ENCODE data around the gene CTNNA3. TPM values are rescaled to one million over a fixed set of nuclear protein-coding genes. Genes with fewer than 3 reads are reported as not detected.

The CTNNA3 gene
- total RNA-seq, 1 experiment from 2014 or later, result 0.32 TPM

DNA sequence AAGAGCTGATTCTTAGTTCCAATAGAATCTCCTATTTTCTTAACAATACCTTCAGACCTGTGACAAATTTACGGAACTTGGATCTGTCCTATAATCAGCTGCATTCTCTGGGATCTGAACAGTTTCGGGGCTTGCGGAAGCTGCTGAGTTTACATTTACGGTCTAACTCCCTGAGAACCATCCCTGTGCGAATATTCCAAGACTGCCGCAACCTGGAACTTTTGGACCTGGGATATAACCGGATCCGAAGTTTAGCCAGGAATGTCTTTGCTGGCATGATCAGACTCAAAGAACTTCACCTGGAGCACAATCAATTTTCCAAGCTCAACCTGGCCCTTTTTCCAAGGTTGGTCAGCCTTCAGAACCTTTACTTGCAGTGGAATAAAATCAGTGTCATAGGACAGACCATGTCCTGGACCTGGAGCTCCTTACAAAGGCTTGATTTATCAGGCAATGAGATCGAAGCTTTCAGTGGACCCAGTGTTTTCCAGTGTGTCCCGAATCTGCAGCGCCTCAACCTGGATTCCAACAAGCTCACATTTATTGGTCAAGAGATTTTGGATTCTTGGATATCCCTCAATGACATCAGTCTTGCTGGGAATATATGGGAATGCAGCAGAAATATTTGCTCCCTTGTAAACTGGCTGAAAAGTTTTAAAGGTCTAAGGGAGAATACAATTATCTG lies 768.6 kb downstream of the CTNNA3 start:
- ATAC-seq, result no peak
- intact Hi-C loops (cut with micrococcal nuclease), result loop anchor here (10.0 kb wide), 1 partner anchor 293 kb away; no protein-coding TSS in a partner anchor

More for the DNA sequence above, 768.6 kb downstream of the CTNNA3 start:
- Histone ChIP-seq H3K9me2 (ENCODE audit: insufficient read depth) (no peaks in the 10 kb centered on the region), H3K9ac (ENCODE audit: low read length) (no peak overlapping the region), H3K79me2 (ENCODE audit: insufficient read depth, low read length) (no peaks in the 10 kb centered on the region), H3K9me3 (ENCODE audit: control insufficient read depth in 1 of 2, insufficient read depth in 1 of 2, low read depth in 1 of 2, low read length in 2 of 2) (no peaks in the 10 kb centered on the region), H3K4me2 (ENCODE audit: low read length) (no peak overlapping the region), H3K27me3 (ENCODE audit: insufficient read depth, low read length) (no peaks in the 10 kb centered on the region; the same call in 1 of the 2 replicates), H3K27ac (ENCODE audit: low read depth, low read length) (no peak overlapping the region), H4K20me1 (ENCODE audit: insufficient read depth) (no peaks in the 10 kb centered on the region), H3K36me3 (ENCODE audit: control insufficient read depth in 1 of 2, insufficient read depth in 2 of 2, low read length in 2 of 2) (no peaks in the 10 kb centered on the region), H3K4me1 (ENCODE audit: control insufficient read depth in 1 of 2, insufficient read depth in 2 of 2, low read length in 2 of 2) (no peaks in the 10 kb centered on the region), H3K4me3 (replicated peaks in 1 of 2; ENCODE audit: low read depth in 1 of 2, low read length in 2 of 2) (no peak overlapping the region), H2AFZ (ENCODE audit: low read depth, low read length, poor library complexity, severe bottlenecking) (no peak overlapping the region)
- RAD21 ChIA-PET (ENCODE audit: low non-redundant PET in 1 of 2, low total read pairs in 2 of 2, uncharacterized antibody in 2 of 2, unreplicated experiment in 2 of 2), result no interaction called here
- no peak for DNase-seq (ENCODE audit: low read depth, low spot score)
- no TSS peak for BruUV-seq (replicated peaks)
- CTCF ChIA-PET, result interaction anchor here (0.6 kb wide), 1 partner anchor 553 kb away, joined by 3 read pairs; no protein-coding TSS in a partner anchor
- TF ChIP-seq SIN3A (IDR thresholded peaks at IDR 0.05; ENCODE audit: low read depth), result no peak
- TF ChIP-seq EZH2phosphoT487 (IDR thresholded peaks at IDR 0.05; ENCODE audit: borderline replicate concordance), result no peak
- no peak for TF ChIP-seq RAD21 (IDR thresholded peaks at IDR 0.05; ENCODE audit: low read depth)
- TF ChIP-seq EZH2 (IDR thresholded peaks at IDR 0.05), result no peak
- TF ChIP-seq JUND (IDR thresholded peaks at IDR 0.05), result no peak
- no peak for TF ChIP-seq CBX3 (IDR thresholded peaks at IDR 0.05; ENCODE audit: low read depth)
- no peak for TF ChIP-seq ATF3 (IDR thresholded peaks at IDR 0.05)
- TF ChIP-seq FOSL1 (IDR thresholded peaks at IDR 0.05; ENCODE audit: low read depth), result no peak
- no peak for TF ChIP-seq REST (IDR thresholded peaks at IDR 0.05; ENCODE audit: low read depth)
- no peak for TF ChIP-seq CEBPB (IDR thresholded peaks at IDR 0.05; ENCODE audit: low read depth)
- no peak for TF ChIP-seq YY1 (IDR thresholded peaks at IDR 0.05; ENCODE audit: extremely low read depth, insufficient replicate concordance, low read depth, low read length)
- POLR2A ChIA-PET, result no interaction called here
